Adrenal gland (tissue), 5 donors: ENCODE data around the gene NYAP1.
"Not testable (repeated sequence)": the region's sequence is repeated elsewhere in the genome, so short reads cannot be mapped to it uniquely, and the experiment has no call there.

ENCODE experiments used
- CTCF ChIP-seq, 6 experiments: fragments of 450-650 bp in 4 of 6; fragments of 200-600 bp in 2 of 6; sonication (generic) in 1 of 6; IDR thresholded peaks; 1 replicate in 5 of 6; 2 replicates in 1 of 6; pipeline versions ENCODE4 v1.5.1 to v1.8.0; 2016 to 2021; ENCODE audit warnings: antibody characterized with exemption in 6 of 6, mild to moderate bottlenecking in 2 of 6, moderate library complexity in 1 of 6
- POLR2A ChIP-seq, 2 donors: fragments of 450-650 bp; IDR thresholded peaks; one replicate each; pipeline ENCODE4 v1.6.1; 2017; ENCODE audit warnings: antibody characterized with exemption in 2 of 2, mild to moderate bottlenecking in 2 of 2, moderate library complexity in 1 of 2
- donor health status: DM: no; HTN: no; CAD: no.

- TF ChIP-seq POLR2A, CTCF (IDR thresholded peaks at IDR 0.05): not testable (repeated sequence)
Measured at GRCh38 chr7:100504031-100504430, 20.3 kb downstream of the NYAP1 start.
